SK-N-SH (cell line): ENCODE measurements around the gene PPP1R12C. TPM values are rescaled to one million over a fixed set of nuclear protein-coding genes. Genes with fewer than 3 reads are reported as not detected.

Experiments
- CTCF ChIA-PET: fragments of 300-600, 350-600 bp; formaldehyde crosslinking; extraction: SDS; loops from one replicate; lab custom pipeline; 2021; lab: Yijun Ruan, JAX
- POLR2A ChIA-PET: fragments of 350-600 bp; sonication (Branson Sonifier 250); formaldehyde crosslinking; extraction: SDS; loops from one replicate; lab custom pipeline; 2020; ENCODE audit warnings: antibody characterized with exemption, inconsistent platforms; lab: Yijun Ruan, JAX
- DNase-seq: peaks from one replicate; pipeline ENCODE4 v3.0.0; 2012
- H2AFZ ChIP-seq: fragments of 200-600 bp; sonication (generic); 2 replicates; pipeline ENCODE4 v1.8.1; 2016; ENCODE audit warnings: antibody characterized with exemption, mild to moderate bottlenecking, low read depth
- H3F3A ChIP-seq: fragments of 200-600 bp; sonication (generic); replicated peaks from 2 replicates; pipeline ENCODE3; 2016; ENCODE audit warnings: antibody characterized with exemption, mild to moderate bottlenecking; ENCODE audit not compliant: insufficient read depth
- H3K27ac ChIP-seq, 2 experiments: fragments of 200-500 bp in 1 of 2; fragments of 200-600 bp in 1 of 2; sonication (Bioruptor generic) in 1 of 2; sonication (generic), shearing (Covaris generic) in 1 of 2; 2 replicates each; pipeline versions ENCODE4 v1.5.1 to v1.6.1; 2014 to 2016; ENCODE audit warnings: low read depth in 2 of 2, inconsistent platforms in 1 of 2, low read length in 1 of 2, mild to moderate bottlenecking in 1 of 2, mixed read lengths in 1 of 2
- H3K27me3 ChIP-seq: fragments of 200-600 bp; sonication (generic), shearing (Covaris generic); 2 replicates; pipeline ENCODE4 v1.6.1; 2016; ENCODE audit warnings: mixed run types; ENCODE audit not compliant: insufficient read depth
- H3K36me3 ChIP-seq, 2 experiments: fragments of 200-500 bp in 1 of 2; fragments of 200-600 bp in 1 of 2; sonication (Bioruptor generic) in 1 of 2; sonication (generic) in 1 of 2; replicated peaks in 1 of 2; 2 replicates each; pipeline versions ENCODE3 to v1.5.1; 2014 to 2016; ENCODE audit warnings: low read length in 1 of 2, mild to moderate bottlenecking in 1 of 2; ENCODE audit not compliant: insufficient read depth in 2 of 2, control insufficient read depth in 1 of 2
- H3K4me1 ChIP-seq, 2 experiments: fragments of 200-500 bp in 1 of 2; fragments of 200-600 bp in 1 of 2; sonication (Bioruptor generic) in 1 of 2; sonication (generic), shearing (Covaris generic) in 1 of 2; 2 replicates each; pipeline versions ENCODE4 v1.5.1 to v1.6.1; 2014 to 2016; ENCODE audit warnings: low read depth in 1 of 2, low read length in 1 of 2, mixed run types in 1 of 2; ENCODE audit not compliant: insufficient read depth in 2 of 2, control insufficient read depth in 1 of 2
- H3K4me2 ChIP-seq: fragments of 200-600 bp; sonication (generic), shearing (Covaris generic); 2 replicates; pipeline ENCODE4 v1.6.1; 2017; ENCODE audit warnings: mixed run types
- H3K4me3 ChIP-seq, 2 experiments: fragments of 200-500 bp in 1 of 2; fragments of 200-600 bp in 1 of 2; sonication (Bioruptor generic) in 1 of 2; sonication (generic), shearing (Covaris generic) in 1 of 2; 2 replicates each; pipeline versions ENCODE4 v1.5.1 to v1.8.1; 2014 to 2016; ENCODE audit warnings: low read depth in 2 of 2, inconsistent platforms in 1 of 2, low read length in 1 of 2, mild to moderate bottlenecking in 1 of 2, mixed read lengths in 1 of 2, moderate library complexity in 1 of 2
- H3K79me2 ChIP-seq: fragments of 200-600 bp; sonication (generic); 2 replicates; pipeline ENCODE4 v1.8.1; 2017; ENCODE audit warnings: mild to moderate bottlenecking; ENCODE audit not compliant: insufficient read depth
- H3K9ac ChIP-seq: fragments of 200-600 bp; sonication (generic); 2 replicates; pipeline ENCODE4 v1.6.1; 2017; ENCODE audit warnings: mixed run types
- H3K9me2 ChIP-seq: fragments of 200-600 bp; sonication (generic); 2 replicates; pipeline ENCODE4 v1.6.1; 2017; ENCODE audit warnings: mixed run types
- H3K9me3 ChIP-seq: fragments of 200-600 bp; sonication (generic); 2 replicates; pipeline ENCODE4 v1.6.1; 2017; ENCODE audit warnings: mixed run types, mild to moderate bottlenecking, moderate library complexity
- H4K20me1 ChIP-seq: fragments of 200-600 bp; sonication (generic); 2 replicates; pipeline ENCODE4 v1.6.1; 2017; ENCODE audit warnings: mild to moderate bottlenecking, mixed run types; ENCODE audit not compliant: insufficient read depth
- EZH2phosphoT487 ChIP-seq: fragments of 200-600 bp; sonication (generic); IDR thresholded peaks from 2 replicates; pipeline ENCODE4 v1.6.1; 2017; ENCODE audit warnings: low read depth, mixed run types, mild to moderate bottlenecking, antibody characterized with exemption, moderate library complexity, borderline replicate concordance
- FOXM1 ChIP-seq: IDR thresholded peaks from 2 replicates; pipeline ENCODE4 v1.4.0; 2012; ENCODE audit warnings: low read depth, mild to moderate bottlenecking
- GABPA ChIP-seq: IDR thresholded peaks from 2 replicates; pipeline ENCODE4 v1.4.0; 2012; ENCODE audit warnings: low read depth, mild to moderate bottlenecking
- JUND ChIP-seq: IDR thresholded peaks from 2 replicates; pipeline ENCODE4 v1.4.0; 2012
- MEF2A ChIP-seq: IDR thresholded peaks from 2 replicates; pipeline ENCODE4 v1.4.0; 2012; ENCODE audit warnings: low read depth, borderline replicate concordance
- RFX5 ChIP-seq: IDR thresholded peaks from 2 replicates; pipeline ENCODE4 v1.6.1; 2012; ENCODE audit warnings: mild to moderate bottlenecking, improper control_type of control experiment, low read length
- RXRA ChIP-seq: IDR thresholded peaks from 2 replicates; pipeline ENCODE4 v1.4.0; 2012; ENCODE audit warnings: low read depth, mild to moderate bottlenecking, borderline replicate concordance
- TAF1 ChIP-seq: IDR thresholded peaks from 2 replicates; pipeline ENCODE4 v1.6.1; 2012; ENCODE audit warnings: low read depth, mild to moderate bottlenecking, low read length, moderate library complexity, borderline replicate concordance
- TCF12 ChIP-seq: IDR thresholded peaks from 2 replicates; pipeline ENCODE4 v1.4.0; 2012
- WGBS: methylation state at CpG from one replicate; pipeline ENCODE4 v1.1.6; 2017; ENCODE audit warnings: low lambda C conversion rate; 5-methylcytosine and 5-hydroxymethylcytosine counted together
- polyA plus RNA-seq, 3 experiments: library from polyadenylated mRNA; depleted of rRNA; stranded (reverse); fragments of >200 nt; gene quantifications; 2 replicates each; pipeline ENCODE4 v1.2.3, GENCODE V29; 2012
- TF ChIP-seq, protein P1 (sequence below): IDR thresholded peaks from 2 replicates; pipeline ENCODE4; 2012
- TF ChIP-seq, protein P2 (sequence below): IDR thresholded peaks from 2 replicates; pipeline ENCODE4 v1.4.0; 2012; ENCODE audit warnings: low read depth, borderline replicate concordance
- TF ChIP-seq, protein P3 (sequence below): fragments of 200-600 bp; sonication (generic); IDR thresholded peaks from 2 replicates; pipeline ENCODE4 v1.6.1; 2017; ENCODE audit warnings: antibody characterized with exemption, mild to moderate bottlenecking, moderate library complexity

The PPP1R12C gene
- polyA plus RNA-seq, 1 of the 3 experiments (the other 2 are of a cell fraction) = 83.9 TPM

DNA sequence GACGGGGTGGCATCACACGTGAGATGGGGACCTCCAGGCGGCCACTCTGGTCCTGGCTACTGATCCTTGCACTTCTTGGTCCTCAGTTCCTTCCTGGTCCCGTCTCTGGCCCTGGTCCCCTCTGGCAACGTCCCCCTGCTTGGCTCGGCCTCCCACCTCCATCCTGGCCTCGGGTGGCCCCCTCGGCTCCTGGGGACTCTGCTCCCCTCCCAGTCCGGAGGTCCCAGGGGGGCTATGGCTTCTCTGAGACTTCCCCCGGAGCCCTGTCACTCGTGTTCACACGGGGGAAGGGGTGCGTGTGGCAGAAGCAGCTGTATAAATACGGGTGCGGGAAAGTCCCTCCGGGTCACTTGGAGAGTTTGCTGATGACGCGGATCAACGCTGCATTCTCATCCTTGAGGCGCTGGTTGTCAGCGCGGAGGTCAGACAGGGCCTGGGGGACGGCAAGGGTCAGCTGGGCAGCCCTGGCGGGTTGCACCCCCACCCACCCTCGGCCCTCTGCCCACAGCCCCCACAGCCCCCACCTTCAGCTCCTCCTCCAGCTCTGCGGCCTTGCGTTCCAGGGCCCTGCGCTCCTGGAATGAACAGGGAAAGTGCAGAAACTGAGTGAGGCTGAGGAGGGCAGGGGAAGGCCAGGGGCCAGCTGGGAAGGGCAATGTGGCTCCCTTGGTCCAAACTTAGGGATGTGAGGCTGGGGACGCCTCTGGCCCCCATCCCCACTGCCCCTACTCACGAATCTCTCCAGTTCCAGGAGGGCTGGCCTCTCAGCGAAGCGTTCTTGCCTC lies 26.1 kb downstream of the PPP1R12C start:
- DNase-seq = no peak
- ChIA-PET POLR2A (interaction anchor here (1.1 kb wide), 1 partner anchor 317 kb away, joined by 3 read pairs; the partner anchor contains the start of gene UBE2S), CTCF (no interaction called here)
- no peaks in the 10 kb centered on the region for H3K9me2 ChIP-seq
- H3K27me3 ChIP-seq = no peaks in the 10 kb centered on the region
- no peak for TF ChIP-seq JUND
- TF ChIP-seq, protein P1, sequence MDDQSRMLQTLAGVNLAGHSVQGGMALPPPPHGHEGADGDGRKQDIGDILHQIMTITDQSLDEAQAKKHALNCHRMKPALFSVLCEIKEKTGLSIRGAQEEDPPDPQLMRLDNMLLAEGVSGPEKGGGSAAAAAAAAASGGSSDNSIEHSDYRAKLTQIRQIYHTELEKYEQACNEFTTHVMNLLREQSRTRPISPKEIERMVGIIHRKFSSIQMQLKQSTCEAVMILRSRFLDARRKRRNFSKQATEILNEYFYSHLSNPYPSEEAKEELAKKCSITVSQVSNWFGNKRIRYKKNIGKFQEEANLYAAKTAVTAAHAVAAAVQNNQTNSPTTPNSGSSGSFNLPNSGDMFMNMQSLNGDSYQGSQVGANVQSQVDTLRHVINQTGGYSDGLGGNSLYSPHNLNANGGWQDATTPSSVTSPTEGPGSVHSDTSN = no peak
- no peaks in the 10 kb centered on the region for H3K79me2 ChIP-seq
- no peak overlapping the region for H3K27ac ChIP-seq
- no peak overlapping the region for H3K4me2 ChIP-seq
- H3K9ac ChIP-seq = no peak overlapping the region
- H2AFZ ChIP-seq = no peak overlapping the region
- H3F3A ChIP-seq = peaks cover 12% of the 10 kb centered on the region
- peaks cover 17% of the 10 kb centered on the region for H4K20me1 ChIP-seq
- 91% methylated on average over 30 of the region's 32 CpGs for WGBS
- H3K36me3 ChIP-seq = peaks cover 0 to 28% of the 10 kb centered on the region in 2 experiments
- no peaks in the 10 kb centered on the region for H3K9me3 ChIP-seq
- H3K4me1 ChIP-seq = peaks cover 5 to 13% of the 10 kb centered on the region in 2 experiments; a peak in 1 of 4 replicates
- H3K4me3 ChIP-seq = no peak overlapping the region

DNA sequence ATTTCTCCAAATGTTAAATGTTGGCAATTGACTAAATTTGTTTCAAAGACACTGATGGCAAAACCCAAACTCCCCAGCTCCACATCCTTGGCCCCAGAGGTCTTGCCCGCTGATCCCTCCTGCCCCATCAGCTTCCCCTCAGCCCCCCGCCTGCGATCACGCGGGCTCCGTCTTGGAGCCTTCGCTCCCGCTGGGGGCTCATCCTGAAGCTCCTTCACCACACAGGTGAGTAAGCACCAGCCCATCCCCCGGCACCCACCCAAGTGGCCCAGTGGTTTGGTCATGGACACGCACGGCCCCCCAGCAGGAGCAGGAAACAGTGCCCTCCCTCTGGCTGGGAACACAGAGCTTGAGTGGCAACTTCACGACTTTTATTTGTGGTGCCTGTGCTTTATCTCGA lies 26.9 kb downstream of the PPP1R12C start:
- no peak overlapping the region for H3K4me2 ChIP-seq
- no peak overlapping the region for H3K9ac ChIP-seq
- H3K27me3 ChIP-seq = no peaks in the 10 kb centered on the region
- peaks cover 5 to 18% of the 10 kb centered on the region in 2 experiments; a peak in 1 of 4 replicates for H3K4me1 ChIP-seq
- peaks cover 17% of the 10 kb centered on the region for H3F3A ChIP-seq
- no peaks in the 10 kb centered on the region for H3K9me3 ChIP-seq
- WGBS = 91% methylated on average over 13 of the region's 13 CpGs
- H3K27ac ChIP-seq = no peak overlapping the region
- ChIA-PET POLR2A (interaction anchor here (1.1 kb wide), 1 partner anchor 317 kb away, joined by 3 read pairs; the partner anchor contains the start of gene UBE2S), CTCF (interaction anchor here (1.6 to 2.8 kb wide), 3 partner anchors 16 to 50 kb away, joined by 9 to 38 read pairs (median 15); partner anchors contain the start of gene PPP1R12C)
- H4K20me1 ChIP-seq = peaks cover 17% of the 10 kb centered on the region
- no peak for TF ChIP-seq EZH2phosphoT487
- no peak for TF ChIP-seq RXRA
- TF ChIP-seq GABPA = no peak
- TF ChIP-seq, protein P2, sequence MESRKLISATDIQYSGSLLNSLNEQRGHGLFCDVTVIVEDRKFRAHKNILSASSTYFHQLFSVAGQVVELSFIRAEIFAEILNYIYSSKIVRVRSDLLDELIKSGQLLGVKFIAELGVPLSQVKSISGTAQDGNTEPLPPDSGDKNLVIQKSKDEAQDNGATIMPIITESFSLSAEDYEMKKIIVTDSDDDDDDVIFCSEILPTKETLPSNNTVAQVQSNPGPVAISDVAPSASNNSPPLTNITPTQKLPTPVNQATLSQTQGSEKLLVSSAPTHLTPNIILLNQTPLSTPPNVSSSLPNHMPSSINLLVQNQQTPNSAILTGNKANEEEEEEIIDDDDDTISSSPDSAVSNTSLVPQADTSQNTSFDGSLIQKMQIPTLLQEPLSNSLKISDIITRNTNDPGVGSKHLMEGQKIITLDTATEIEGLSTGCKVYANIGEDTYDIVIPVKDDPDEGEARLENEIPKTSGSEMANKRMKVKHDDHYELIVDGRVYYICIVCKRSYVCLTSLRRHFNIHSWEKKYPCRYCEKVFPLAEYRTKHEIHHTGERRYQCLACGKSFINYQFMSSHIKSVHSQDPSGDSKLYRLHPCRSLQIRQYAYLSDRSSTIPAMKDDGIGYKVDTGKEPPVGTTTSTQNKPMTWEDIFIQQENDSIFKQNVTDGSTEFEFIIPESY = no peak
- TF ChIP-seq TCF12 = no peak
- TF ChIP-seq MEF2A = no peak
- TF ChIP-seq RFX5 = no peak
- TF ChIP-seq TAF1 = no peak
- TF ChIP-seq FOXM1 = no peak
- TF ChIP-seq, protein P3, sequence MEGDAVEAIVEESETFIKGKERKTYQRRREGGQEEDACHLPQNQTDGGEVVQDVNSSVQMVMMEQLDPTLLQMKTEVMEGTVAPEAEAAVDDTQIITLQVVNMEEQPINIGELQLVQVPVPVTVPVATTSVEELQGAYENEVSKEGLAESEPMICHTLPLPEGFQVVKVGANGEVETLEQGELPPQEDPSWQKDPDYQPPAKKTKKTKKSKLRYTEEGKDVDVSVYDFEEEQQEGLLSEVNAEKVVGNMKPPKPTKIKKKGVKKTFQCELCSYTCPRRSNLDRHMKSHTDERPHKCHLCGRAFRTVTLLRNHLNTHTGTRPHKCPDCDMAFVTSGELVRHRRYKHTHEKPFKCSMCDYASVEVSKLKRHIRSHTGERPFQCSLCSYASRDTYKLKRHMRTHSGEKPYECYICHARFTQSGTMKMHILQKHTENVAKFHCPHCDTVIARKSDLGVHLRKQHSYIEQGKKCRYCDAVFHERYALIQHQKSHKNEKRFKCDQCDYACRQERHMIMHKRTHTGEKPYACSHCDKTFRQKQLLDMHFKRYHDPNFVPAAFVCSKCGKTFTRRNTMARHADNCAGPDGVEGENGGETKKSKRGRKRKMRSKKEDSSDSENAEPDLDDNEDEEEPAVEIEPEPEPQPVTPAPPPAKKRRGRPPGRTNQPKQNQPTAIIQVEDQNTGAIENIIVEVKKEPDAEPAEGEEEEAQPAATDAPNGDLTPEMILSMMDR = no peak
- H3K79me2 ChIP-seq = no peaks in the 10 kb centered on the region
- no peak overlapping the region for H2AFZ ChIP-seq
- DNase-seq = no peak
- H3K36me3 ChIP-seq = peaks cover 0 to 28% of the 10 kb centered on the region in 2 experiments
- H3K9me2 ChIP-seq = no peaks in the 10 kb centered on the region
- no peak overlapping the region for H3K4me3 ChIP-seq
